Measurements from ENCODE around the gene SLC25A42. TPM values are rescaled to one million over a fixed set of nuclear protein-coding genes. Genes with fewer than 3 reads are reported as not detected.

SLC25A42 gene
- total RNA-seq, 1 donor from 2014 or later: 14.2 TPM

GRCh38 chr19:19050731-19051130 is 13.1 kb upstream of the SLC25A42 start:
- H3K4me3 Mint-ChIP-seq (ENCODE audit: unreplicated experiment): no peak overlapping the region
- no peaks in the 10 kb centered on the region for H3K27me3 Mint-ChIP-seq (ENCODE audit: unreplicated experiment)
- H3K27ac Mint-ChIP-seq (ENCODE audit: unreplicated experiment): no peak overlapping the region
- no peaks in the 10 kb centered on the region for H3K36me3 Mint-ChIP-seq (ENCODE audit: unreplicated experiment)
- no peak for TF ChIP-seq CTCF (IDR thresholded peaks at IDR 0.05; ENCODE audit: partially characterized antibody, unreplicated experiment)
- no peaks in the 10 kb centered on the region for H3K4me1 Mint-ChIP-seq (ENCODE audit: low read depth, unreplicated experiment)
- no peaks in the 10 kb centered on the region for H3K9me3 Mint-ChIP-seq (ENCODE audit: unreplicated experiment)
- no peak for DNase-seq

- Mint-ChIP-seq H3K27ac (ENCODE audit: unreplicated experiment) (no peak overlapping the region), H3K36me3 (ENCODE audit: unreplicated experiment) (no peaks in the 10 kb centered on the region), H3K9me3 (ENCODE audit: unreplicated experiment) (peaks cover 2% of the 10 kb centered on the region), H3K4me1 (ENCODE audit: low read depth, unreplicated experiment) (no peaks in the 10 kb centered on the region), H3K4me3 (ENCODE audit: unreplicated experiment) (no peak overlapping the region), H3K27me3 (ENCODE audit: unreplicated experiment) (no peaks in the 10 kb centered on the region)
- DNase-seq: no peak
- TF ChIP-seq CTCF (IDR thresholded peaks at IDR 0.05; ENCODE audit: partially characterized antibody, unreplicated experiment): no peak
These were observed 12.1 kb upstream of the SLC25A42 start for GRCh38 chr19:19051478-19052213.

GRCh38 chr19:19052921-19053320 is 10.9 kb upstream of the SLC25A42 start:
- Mint-ChIP-seq H3K27ac (ENCODE audit: unreplicated experiment) (no peak overlapping the region), H3K27me3 (ENCODE audit: unreplicated experiment) (no peaks in the 10 kb centered on the region), H3K4me3 (ENCODE audit: unreplicated experiment) (no peak overlapping the region), H3K9me3 (ENCODE audit: unreplicated experiment) (peaks cover 2% of the 10 kb centered on the region), H3K36me3 (ENCODE audit: unreplicated experiment) (no peaks in the 10 kb centered on the region), H3K4me1 (ENCODE audit: low read depth, unreplicated experiment) (no peaks in the 10 kb centered on the region)
- no peak for TF ChIP-seq CTCF (IDR thresholded peaks at IDR 0.05; ENCODE audit: partially characterized antibody, unreplicated experiment)
- no peak for DNase-seq

GRCh38 chr19:19053508-19054314 is 10.1 kb upstream of the SLC25A42 start:
- peak; percentile 80 for TF ChIP-seq CTCF (IDR thresholded peaks at IDR 0.05; ENCODE audit: partially characterized antibody, unreplicated experiment)
- DNase-seq: peak; percentile 85
- no peaks in the 10 kb centered on the region for H3K36me3 Mint-ChIP-seq (ENCODE audit: unreplicated experiment)
- H3K9me3 Mint-ChIP-seq (ENCODE audit: unreplicated experiment): peaks cover 2% of the 10 kb centered on the region
- peak overlapping the region; percentile 6 for H3K4me3 Mint-ChIP-seq (ENCODE audit: unreplicated experiment)
- H3K27me3 Mint-ChIP-seq (ENCODE audit: unreplicated experiment): no peaks in the 10 kb centered on the region
- no peaks in the 10 kb centered on the region for H3K4me1 Mint-ChIP-seq (ENCODE audit: low read depth, unreplicated experiment)
- H3K27ac Mint-ChIP-seq (ENCODE audit: unreplicated experiment): no peak overlapping the region
